CD4-positive, alpha-beta T cell (primary cell): ENCODE measurements around the gene HLCS. TPM values are rescaled to one million over a fixed set of nuclear protein-coding genes. Genes with fewer than 3 reads are reported as not detected.

Source experiments
- ATAC-seq: fragments of 200-7000 bp; cut with Tn5 transposase; one replicate; pipeline ENCODE4 v1.10.0; 2022; ENCODE audit warnings: mild to moderate bottlenecking; ENCODE audit not compliant: poor library complexity
- CTCF ChIA-PET: fragments of 350-600 bp; sonication (Branson Sonifier 250); formaldehyde crosslinking; loops from one replicate; lab custom pipeline; 2021; ENCODE audit warnings: antibody characterized with exemption, inconsistent platforms; lab: Charles Lee
- POLR2A ChIA-PET: fragments of 350-600 bp; sonication (Branson Sonifier 250); formaldehyde crosslinking; loops from one replicate; lab custom pipeline; 2021; ENCODE audit warnings: antibody characterized with exemption, inconsistent platforms; lab: Charles Lee
- DNase-seq, 14 experiments: peaks; one replicate each; pipeline ENCODE4 v3.0.0-alpha.2; 2013 to 2020; ENCODE audit warnings: mixed read lengths in 2 of 14
- H3K27ac ChIP-seq, 2 donors: one replicate each; pipeline versions ENCODE4 v1.5.1 to v1.7.0; 2013; ENCODE audit warnings: low read length in 2 of 2, low read depth in 1 of 2, mild to moderate bottlenecking in 1 of 2
- H3K27me3 ChIP-seq, 2 experiments: 1 replicate in 1 of 2; 2 replicates in 1 of 2; pipeline versions ENCODE4 v1.6.1 to v1.7.0; 2013; ENCODE audit warnings: low read length in 2 of 2, control low read depth in 1 of 2, mild to moderate bottlenecking in 1 of 2, moderate library complexity in 1 of 2; ENCODE audit not compliant: insufficient read depth in 2 of 2, control insufficient read depth in 1 of 2
- H3K36me3 ChIP-seq: one replicate; pipeline ENCODE4 v1.6.1; 2013; ENCODE audit warnings: low read length, control low read depth; ENCODE audit not compliant: insufficient read depth
- H3K4me1 ChIP-seq: one replicate; pipeline ENCODE4 v1.6.1; 2013; ENCODE audit warnings: low read length, control low read depth; ENCODE audit not compliant: insufficient read depth
- H3K4me3 ChIP-seq: one replicate; pipeline ENCODE4 v1.5.1; 2013; ENCODE audit warnings: mild to moderate bottlenecking, low read length, moderate library complexity
- H3K9me3 ChIP-seq, 2 experiments: 1 replicate in 1 of 2; 2 replicates in 1 of 2; pipeline versions ENCODE4 v1.6.1 to v1.7.0; 2013; ENCODE audit warnings: low read length in 2 of 2, mild to moderate bottlenecking in 2 of 2, control low read depth in 1 of 2, moderate library complexity in 1 of 2; ENCODE audit not compliant: control insufficient read depth in 1 of 2, insufficient read depth in 1 of 2
- H3K27ac Mint-ChIP-seq: one replicate; pipeline ENCODE4 v1.8.0; 2020; ENCODE audit warnings: mixed read lengths
- H3K27me3 Mint-ChIP-seq: one replicate; pipeline ENCODE4 v1.8.0; 2021; ENCODE audit warnings: mixed read lengths
- H3K36me3 Mint-ChIP-seq: one replicate; pipeline ENCODE4 v1.8.0; 2021; ENCODE audit warnings: low read depth, mixed read lengths
- H3K4me1 Mint-ChIP-seq: one replicate; pipeline ENCODE4 v1.8.0; 2021; ENCODE audit warnings: low read depth, mixed read lengths
- H3K4me3 Mint-ChIP-seq: one replicate; pipeline ENCODE4 v1.8.0; 2020; ENCODE audit warnings: mild to moderate bottlenecking, mixed read lengths
- H3K9me3 Mint-ChIP-seq: one replicate; pipeline ENCODE4 v1.8.0; 2020; ENCODE audit warnings: mixed read lengths
- CTCF ChIP-seq: fragments of 200-600 bp; IDR thresholded peaks from one replicate; pipeline ENCODE4 v1.8.0; 2022; ENCODE audit warnings: antibody characterized with exemption, mild to moderate bottlenecking
- intact Hi-C, 2 experiments: fragments of 100-400 bp; cut with DNase I in 1 of 2; cut with micrococcal nuclease in 1 of 2; formaldehyde crosslinking; loops; one replicate each; pipeline versions ENCODE4 v1.15.1 to v1.9.0; 2023 to 2025; cut with DNase I, micrococcal nuclease
- total RNA-seq, 174 experiments: library from RNA in 2 of 174; stranded (reverse) in 2 of 174; gene quantifications; one replicate each; pipeline ENCODE4 v1.2.3 and lab custom pipeline; 2021 to 2026

The HLCS gene
- total RNA-seq, 2 experiments from 2014 or later, result 8.1 to 10.0 TPM

GRCh38 chr21:36791180-36791579, 175.3 kb downstream of the HLCS start:
- no peak overlapping the region for H3K27ac Mint-ChIP-seq
- Histone ChIP-seq H3K4me3 (no peak overlapping the region), H3K9me3 (no peaks in the 10 kb centered on the region), H3K36me3 (no peaks in the 10 kb centered on the region), H3K4me1 (no peaks in the 10 kb centered on the region), H3K27me3 (no peaks in the 10 kb centered on the region), H3K27ac (no peak overlapping the region)
- TF ChIP-seq CTCF, result no peak
- peaks cover 20% of the 10 kb centered on the region for H3K36me3 Mint-ChIP-seq
- ATAC-seq (no peak), DNase-seq (no peak)
- POLR2A ChIA-PET, result no interaction called here
- CTCF ChIA-PET, result interaction anchor here (0.6 kb wide), 1 partner anchor 105 kb away, joined by 3 read pairs; no protein-coding TSS in a partner anchor
- H3K9me3 Mint-ChIP-seq, result peaks cover 4% of the 10 kb centered on the region
- H3K4me3 Mint-ChIP-seq, result no peak overlapping the region
- no peaks in the 10 kb centered on the region for H3K4me1 Mint-ChIP-seq
- intact Hi-C loops, result no loop called here
- H3K27me3 Mint-ChIP-seq, result no peaks in the 10 kb centered on the region

GRCh38 chr21:36790616-36791015, 175.9 kb downstream of the HLCS start:
- no peak for DNase-seq
- CTCF ChIA-PET, result interaction anchor here (0.6 kb wide), 1 partner anchor 105 kb away, joined by 3 read pairs; no protein-coding TSS in a partner anchor
- Histone ChIP-seq H3K4me1 (no peaks in the 10 kb centered on the region), H3K36me3 (no peaks in the 10 kb centered on the region), H3K9me3 (no peaks in the 10 kb centered on the region), H3K27ac (no peak overlapping the region), H3K4me3 (no peak overlapping the region), H3K27me3 (no peaks in the 10 kb centered on the region)
- ATAC-seq, result no peak
- no peaks in the 10 kb centered on the region for H3K4me1 Mint-ChIP-seq
- no peaks in the 10 kb centered on the region for H3K27me3 Mint-ChIP-seq
- no peak overlapping the region for H3K4me3 Mint-ChIP-seq
- no peak overlapping the region for H3K27ac Mint-ChIP-seq
- POLR2A ChIA-PET, result no interaction called here
- intact Hi-C loops, result no loop called here
- H3K36me3 Mint-ChIP-seq, result peaks cover 14% of the 10 kb centered on the region
- TF ChIP-seq CTCF, result no peak
- H3K9me3 Mint-ChIP-seq, result peaks cover 4% of the 10 kb centered on the region

GRCh38 chr21:36788120-36788638, 178.3 kb downstream of the HLCS start:
- CTCF ChIA-PET, result no interaction called here

More at GRCh38 chr21:36788120-36788638, 178.3 kb downstream of the HLCS start:
- POLR2A ChIA-PET, result no interaction called here
- H3K4me1 Mint-ChIP-seq, result no peaks in the 10 kb centered on the region
- Histone ChIP-seq H3K4me1 (no peaks in the 10 kb centered on the region), H3K9me3 (no peaks in the 10 kb centered on the region), H3K4me3 (no peak overlapping the region), H3K27ac (no peak overlapping the region), H3K27me3 (no peaks in the 10 kb centered on the region), H3K36me3 (no peaks in the 10 kb centered on the region)
- no peaks in the 10 kb centered on the region for H3K9me3 Mint-ChIP-seq
- ATAC-seq (no peak), DNase-seq (no peak)
- H3K36me3 Mint-ChIP-seq, result no peaks in the 10 kb centered on the region
- no peak overlapping the region for H3K4me3 Mint-ChIP-seq
- no peak for TF ChIP-seq CTCF
- intact Hi-C loops, result no loop called here
- no peak overlapping the region for H3K27ac Mint-ChIP-seq
- no peaks in the 10 kb centered on the region for H3K27me3 Mint-ChIP-seq
